KOPT-K1 (cell line): Measurements from ENCODE around the gene NUMBL.

Source experiments
- H3K27ac ChIP-seq: fragments of 200-600 bp; sonication (generic); 2 replicates; pipeline ENCODE4 v1.5.1; 2016; ENCODE audit warnings: antibody characterized with exemption, mild to moderate bottlenecking, low read depth, low read length; ENCODE audit not compliant: poor library complexity, severe bottlenecking
- H3K36me3 ChIP-seq: fragments of 200-600 bp; sonication (generic); 2 replicates; pipeline ENCODE4 v1.5.1; 2017; ENCODE audit warnings: antibody characterized with exemption, mild to moderate bottlenecking, low read length, moderate library complexity; ENCODE audit not compliant: insufficient read depth
- H3K9me3 ChIP-seq: fragments of 200-600 bp; sonication (generic); 2 replicates; pipeline ENCODE4 v1.5.1; 2017; ENCODE audit warnings: antibody characterized with exemption, low read length, mild to moderate bottlenecking; ENCODE audit not compliant: insufficient read depth, poor library complexity, severe bottlenecking

The NUMBL gene

GRCh38 chr19:40646743-40647254 lies 43.7 kb downstream of the NUMBL start:
- Histone ChIP-seq H3K36me3 (no peaks in the 10 kb centered on the region), H3K9me3 (no peaks in the 10 kb centered on the region), H3K27ac (no peak overlapping the region)

DNA sequence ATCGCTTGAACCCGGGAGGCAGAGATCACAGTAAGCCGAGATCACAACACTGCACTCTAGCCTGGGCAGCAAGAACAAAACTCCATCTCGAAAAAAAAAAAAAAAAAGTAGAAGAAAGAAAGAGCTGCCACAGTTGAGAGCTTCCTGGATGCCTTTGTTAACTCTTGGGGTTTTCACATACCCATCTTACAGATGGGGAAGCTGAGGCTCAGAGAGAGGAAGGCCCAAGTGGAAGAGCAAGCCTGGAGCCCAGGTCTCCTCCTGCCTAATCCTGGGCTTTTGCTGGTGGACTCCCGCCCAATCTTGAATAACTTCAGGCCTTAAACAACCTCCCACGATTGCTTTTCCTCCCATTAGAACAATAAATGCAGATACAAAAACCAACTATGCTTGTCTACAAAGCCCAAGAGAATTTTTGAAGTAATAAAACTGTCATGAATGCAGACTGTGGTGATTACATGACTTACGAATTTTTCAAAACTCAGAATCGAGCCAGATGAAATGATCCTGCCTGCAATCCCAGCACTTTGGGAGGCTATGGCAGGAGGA lies 47.6 kb downstream of the NUMBL start:
- no peaks in the 10 kb centered on the region for H3K36me3 ChIP-seq
- no peak overlapping the region for H3K27ac ChIP-seq
- H3K9me3 ChIP-seq: no peaks in the 10 kb centered on the region

GRCh38 chr19:40642051-40642706 lies 48.3 kb downstream of the NUMBL start:
- Histone ChIP-seq H3K36me3 (no peaks in the 10 kb centered on the region), H3K27ac (no peak overlapping the region)

GRCh38 chr19:40641281-40641680 lies 49.2 kb downstream of the NUMBL start:
- Histone ChIP-seq H3K27ac (no peak overlapping the region), H3K9me3 (no peaks in the 10 kb centered on the region), H3K36me3 (no peaks in the 10 kb centered on the region)

More at GRCh38 chr19:40642051-40642706, 48.3 kb downstream of the NUMBL start:
- H3K9me3 ChIP-seq: no peaks in the 10 kb centered on the region

GRCh38 chr19:40640744-40641143 lies 49.7 kb downstream of the NUMBL start:
- H3K36me3 ChIP-seq: no peaks in the 10 kb centered on the region
- H3K27ac ChIP-seq: no peak overlapping the region
- H3K9me3 ChIP-seq: no peaks in the 10 kb centered on the region

- Histone ChIP-seq H3K9me3 (no peaks in the 10 kb centered on the region), H3K27ac (no peak overlapping the region)
These were observed 50.8 kb downstream of the NUMBL start for GRCh38 chr19:40639638-40639982.

DNA sequence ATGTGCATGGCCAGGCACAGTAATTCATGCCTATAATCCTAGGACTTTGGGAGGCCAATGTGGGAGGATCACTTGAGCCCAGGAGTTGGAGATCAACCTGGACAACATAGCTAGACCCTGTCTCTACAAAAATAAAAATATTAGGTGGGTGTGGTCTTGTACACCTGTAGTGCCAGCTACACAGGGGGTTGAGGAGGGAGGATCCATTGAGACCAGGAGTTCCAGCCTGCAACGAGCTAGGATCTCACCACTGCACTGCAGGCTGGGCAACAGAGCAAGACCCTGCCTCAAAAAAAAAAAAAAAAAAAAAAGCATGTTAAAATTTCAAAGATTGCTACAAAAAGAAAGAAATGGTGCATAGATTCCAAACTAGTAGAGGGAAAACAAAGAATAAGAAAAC lies 52.1 kb downstream of the NUMBL start:
- Histone ChIP-seq H3K27ac (no peak overlapping the region), H3K36me3 (no peaks in the 10 kb centered on the region), H3K9me3 (no peaks in the 10 kb centered on the region)

More at GRCh38 chr19:40639638-40639982, 50.8 kb downstream of the NUMBL start:
- no peaks in the 10 kb centered on the region for H3K36me3 ChIP-seq

GRCh38 chr19:40633207-40633606 lies 57.2 kb downstream of the NUMBL start:
- no peak overlapping the region for H3K27ac ChIP-seq
- H3K36me3 ChIP-seq: no peaks in the 10 kb centered on the region
- no peaks in the 10 kb centered on the region for H3K9me3 ChIP-seq

GRCh38 chr19:40632311-40633036 lies 58.0 kb downstream of the NUMBL start:
- Histone ChIP-seq H3K9me3 (no peaks in the 10 kb centered on the region), H3K36me3 (no peaks in the 10 kb centered on the region), H3K27ac (no peak overlapping the region)

GRCh38 chr19:40630571-40631160 lies 59.8 kb downstream of the NUMBL start:
- H3K27ac ChIP-seq: no peak overlapping the region
- H3K36me3 ChIP-seq: no peaks in the 10 kb centered on the region
- H3K9me3 ChIP-seq: no peaks in the 10 kb centered on the region

GRCh38 chr19:40629346-40629745 lies 61.1 kb downstream of the NUMBL start:
- H3K36me3 ChIP-seq: no peaks in the 10 kb centered on the region
- H3K9me3 ChIP-seq: no peaks in the 10 kb centered on the region
- H3K27ac ChIP-seq: no peak overlapping the region

- Histone ChIP-seq H3K9me3 (no peaks in the 10 kb centered on the region), H3K27ac (no peak overlapping the region), H3K36me3 (no peaks in the 10 kb centered on the region)
These were observed 62.8 kb downstream of the NUMBL start for GRCh38 chr19:40627486-40628279.

DNA sequence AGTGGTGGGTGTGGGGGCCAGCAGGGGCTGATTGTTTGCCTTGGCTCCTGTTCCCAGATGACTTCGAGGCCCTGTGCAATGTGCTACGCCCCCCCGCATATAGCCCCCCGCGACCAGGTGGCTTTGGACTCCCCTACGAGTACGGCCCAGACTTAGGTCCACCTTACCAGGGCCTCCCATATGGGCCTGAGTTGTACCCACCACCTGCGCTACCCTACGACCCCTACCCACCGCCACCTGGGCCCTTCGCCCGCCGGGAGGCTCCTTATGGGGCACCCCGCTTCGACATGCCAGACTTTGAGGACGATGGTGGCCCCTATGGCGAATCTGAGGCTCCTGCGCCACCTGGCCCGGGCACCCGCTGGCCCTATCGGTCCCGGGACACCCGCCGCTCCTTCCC lies 63.5 kb downstream of the NUMBL start:
- H3K9me3 ChIP-seq: no peaks in the 10 kb centered on the region
- no peak overlapping the region for H3K27ac ChIP-seq
- H3K36me3 ChIP-seq: no peaks in the 10 kb centered on the region

GRCh38 chr19:40625406-40626120 lies 64.9 kb downstream of the NUMBL start:
- Histone ChIP-seq H3K36me3 (no peaks in the 10 kb centered on the region), H3K9me3 (no peaks in the 10 kb centered on the region), H3K27ac (no peak overlapping the region)
